Measurements from ENCODE around the gene TMEM54. TPM values are rescaled to one million over a fixed set of nuclear protein-coding genes. Genes with fewer than 3 reads are reported as not detected.

Gene TMEM54, protein sequence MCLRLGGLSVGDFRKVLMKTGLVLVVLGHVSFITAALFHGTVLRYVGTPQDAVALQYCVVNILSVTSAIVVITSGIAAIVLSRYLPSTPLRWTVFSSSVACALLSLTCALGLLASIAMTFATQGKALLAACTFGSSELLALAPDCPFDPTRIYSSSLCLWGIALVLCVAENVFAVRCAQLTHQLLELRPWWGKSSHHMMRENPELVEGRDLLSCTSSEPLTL
- 0.66 and 1.5 TPM in 2 replicates for total RNA-seq

GRCh38 chr1:32900956-32901822, at the start of gene TMEM54:
TSS of gene TMEM54 (minus strand) at chr1:32901389. CDS start at chr1:32901238, 151 bp downstream.
- no peak for DNase-seq (ENCODE audit: low spot score)
- Mint-ChIP-seq H3K4me3 (ENCODE audit: low read depth) (peak within 1 kb of the TSS; percentile 71), H3K9me3 (no peaks in the 10 kb centered on the region), H3K4me1 (ENCODE audit: low read depth) (no peaks in the 10 kb centered on the region), H3K27ac (no peak within 1 kb of the TSS), H3K36me3 (ENCODE audit: low read depth) (no peaks in the 10 kb centered on the region), H3K27me3 (ENCODE audit: low read depth) (peaks cover 53% of the 10 kb centered on the region)
- intact Hi-C loops (cut with micrococcal nuclease), result no loop called here

GRCh38 chr1:32949519-32949918, 48.3 kb upstream of the TMEM54 start:
- Mint-ChIP-seq H3K27me3 (ENCODE audit: low read depth) (no peaks in the 10 kb centered on the region), H3K27ac (no peak overlapping the region), H3K4me1 (ENCODE audit: low read depth) (peaks cover 33% of the 10 kb centered on the region), H3K36me3 (ENCODE audit: low read depth) (peaks cover 55% of the 10 kb centered on the region), H3K4me3 (ENCODE audit: low read depth) (no peak overlapping the region), H3K9me3 (no peaks in the 10 kb centered on the region)
- no peak for DNase-seq (ENCODE audit: low spot score)
- intact Hi-C loops (cut with micrococcal nuclease), result no loop called here

DNA sequence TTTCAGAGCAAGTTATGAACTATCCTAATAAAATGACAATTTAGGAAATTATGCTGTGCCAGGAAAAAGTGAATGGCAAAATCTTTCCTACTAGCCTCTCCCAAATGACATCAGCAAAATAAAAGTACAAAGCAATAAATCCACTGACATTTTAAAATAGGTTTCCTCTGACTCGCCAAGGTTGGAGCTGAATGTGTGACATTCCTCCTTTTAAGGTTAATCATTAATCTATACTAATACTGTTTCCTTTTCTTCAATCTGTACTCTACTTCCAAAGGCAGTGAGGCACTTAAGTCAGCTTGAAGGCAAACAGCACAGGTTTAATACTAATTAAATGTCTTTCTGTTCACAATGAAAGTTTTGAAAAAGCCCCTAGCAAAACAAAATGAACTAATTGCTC, 47.7 kb upstream of the TMEM54 start:
- H3K4me1 Mint-ChIP-seq (ENCODE audit: low read depth), result peaks cover 35% of the 10 kb centered on the region
- H3K36me3 Mint-ChIP-seq (ENCODE audit: low read depth), result peaks cover 61% of the 10 kb centered on the region
- H3K27ac Mint-ChIP-seq, result no peak overlapping the region
- no peak for DNase-seq (ENCODE audit: low spot score)
- no peaks in the 10 kb centered on the region for H3K9me3 Mint-ChIP-seq
- no peaks in the 10 kb centered on the region for H3K27me3 Mint-ChIP-seq (ENCODE audit: low read depth)
- no peak overlapping the region for H3K4me3 Mint-ChIP-seq (ENCODE audit: low read depth)
- intact Hi-C loops (cut with micrococcal nuclease), result no loop called here

DNA sequence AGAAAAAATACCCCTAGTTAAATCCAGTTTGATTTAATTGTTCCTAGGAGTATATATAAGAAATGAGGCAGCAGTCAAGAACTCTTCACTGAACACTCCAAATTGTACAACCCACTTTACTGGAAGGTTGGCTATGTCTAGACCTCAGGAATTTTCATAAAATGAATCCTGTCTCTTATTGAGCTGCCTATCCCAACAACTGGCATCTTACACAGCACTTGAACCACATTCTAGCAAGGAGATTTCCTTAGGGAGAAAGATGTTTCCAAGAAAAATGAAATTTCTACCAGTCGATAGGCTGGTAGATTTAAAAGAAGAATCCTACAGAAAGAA, 47.2 kb upstream of the TMEM54 start:
- no peaks in the 10 kb centered on the region for H3K9me3 Mint-ChIP-seq
- no peak for DNase-seq (ENCODE audit: low spot score)
- intact Hi-C loops (cut with micrococcal nuclease), result no loop called here
- H3K27me3 Mint-ChIP-seq (ENCODE audit: low read depth), result no peaks in the 10 kb centered on the region
- H3K36me3 Mint-ChIP-seq (ENCODE audit: low read depth), result peaks cover 63% of the 10 kb centered on the region
- H3K4me3 Mint-ChIP-seq (ENCODE audit: low read depth), result no peak overlapping the region
- peaks cover 33% of the 10 kb centered on the region for H3K4me1 Mint-ChIP-seq (ENCODE audit: low read depth)
- no peak overlapping the region for H3K27ac Mint-ChIP-seq

GRCh38 chr1:32947669-32948389, 46.6 kb upstream of the TMEM54 start:
- Mint-ChIP-seq H3K27me3 (ENCODE audit: low read depth) (no peaks in the 10 kb centered on the region), H3K36me3 (ENCODE audit: low read depth) (peaks cover 64% of the 10 kb centered on the region), H3K4me1 (ENCODE audit: low read depth) (peaks cover 30% of the 10 kb centered on the region), H3K9me3 (no peaks in the 10 kb centered on the region), H3K4me3 (ENCODE audit: low read depth) (no peak overlapping the region), H3K27ac (no peak overlapping the region)
- intact Hi-C loops (cut with micrococcal nuclease), result no loop called here
- DNase-seq (ENCODE audit: low spot score), result no peak

DNA sequence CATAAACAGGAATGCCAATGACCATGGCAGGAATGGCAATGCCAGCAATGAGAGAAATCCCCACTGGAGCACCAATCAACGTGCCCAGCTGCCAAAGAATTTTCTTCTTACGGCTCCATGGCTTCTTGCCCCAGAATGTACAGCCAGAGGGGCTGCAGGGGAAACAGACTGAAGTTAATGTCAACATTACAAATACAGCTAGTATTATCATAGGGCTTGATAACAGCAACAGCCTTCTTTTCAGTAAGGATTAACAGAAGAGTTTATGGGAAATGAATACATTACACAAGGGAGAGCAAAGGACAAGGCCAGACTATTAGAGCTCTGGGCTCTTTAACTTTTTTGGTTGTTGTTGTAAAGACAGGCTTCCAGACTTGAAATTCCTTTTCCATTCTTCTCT, 45.2 kb upstream of the TMEM54 start:
- DNase-seq (ENCODE audit: low spot score), result no peak
- intact Hi-C loops (cut with micrococcal nuclease), result no loop called here
- Mint-ChIP-seq H3K4me3 (ENCODE audit: low read depth) (no peak overlapping the region), H3K36me3 (ENCODE audit: low read depth) (peaks cover 68% of the 10 kb centered on the region), H3K27me3 (ENCODE audit: low read depth) (no peaks in the 10 kb centered on the region), H3K27ac (no peak overlapping the region), H3K9me3 (no peaks in the 10 kb centered on the region), H3K4me1 (ENCODE audit: low read depth) (peaks cover 30% of the 10 kb centered on the region)

DNA sequence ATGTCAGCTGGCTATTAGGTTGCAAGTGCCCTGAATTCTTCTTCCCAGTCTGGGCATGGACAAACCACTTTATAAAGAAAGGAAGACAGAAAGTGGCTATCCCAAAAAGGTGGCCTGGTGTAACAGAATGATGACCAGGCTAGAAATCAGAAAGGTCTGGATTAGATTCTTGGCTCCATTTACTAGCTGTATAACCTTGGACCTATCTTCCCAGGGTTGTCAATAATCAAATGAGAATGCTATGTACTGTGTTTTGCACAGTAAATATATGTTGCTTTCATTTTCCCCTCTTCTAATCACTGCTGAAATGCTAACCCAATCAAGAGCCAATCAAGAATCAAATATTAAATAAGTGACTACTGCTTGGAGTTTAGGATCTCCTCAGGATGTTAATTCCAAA, 43.0 kb upstream of the TMEM54 start:
- intact Hi-C loops (cut with micrococcal nuclease), result no loop called here
- Mint-ChIP-seq H3K4me1 (ENCODE audit: low read depth) (peaks cover 44% of the 10 kb centered on the region), H3K27me3 (ENCODE audit: low read depth) (no peaks in the 10 kb centered on the region), H3K36me3 (ENCODE audit: low read depth) (peaks cover 80% of the 10 kb centered on the region), H3K9me3 (no peaks in the 10 kb centered on the region), H3K27ac (no peak overlapping the region), H3K4me3 (ENCODE audit: low read depth) (no peak overlapping the region)
- DNase-seq (ENCODE audit: low spot score), result no peak

DNA sequence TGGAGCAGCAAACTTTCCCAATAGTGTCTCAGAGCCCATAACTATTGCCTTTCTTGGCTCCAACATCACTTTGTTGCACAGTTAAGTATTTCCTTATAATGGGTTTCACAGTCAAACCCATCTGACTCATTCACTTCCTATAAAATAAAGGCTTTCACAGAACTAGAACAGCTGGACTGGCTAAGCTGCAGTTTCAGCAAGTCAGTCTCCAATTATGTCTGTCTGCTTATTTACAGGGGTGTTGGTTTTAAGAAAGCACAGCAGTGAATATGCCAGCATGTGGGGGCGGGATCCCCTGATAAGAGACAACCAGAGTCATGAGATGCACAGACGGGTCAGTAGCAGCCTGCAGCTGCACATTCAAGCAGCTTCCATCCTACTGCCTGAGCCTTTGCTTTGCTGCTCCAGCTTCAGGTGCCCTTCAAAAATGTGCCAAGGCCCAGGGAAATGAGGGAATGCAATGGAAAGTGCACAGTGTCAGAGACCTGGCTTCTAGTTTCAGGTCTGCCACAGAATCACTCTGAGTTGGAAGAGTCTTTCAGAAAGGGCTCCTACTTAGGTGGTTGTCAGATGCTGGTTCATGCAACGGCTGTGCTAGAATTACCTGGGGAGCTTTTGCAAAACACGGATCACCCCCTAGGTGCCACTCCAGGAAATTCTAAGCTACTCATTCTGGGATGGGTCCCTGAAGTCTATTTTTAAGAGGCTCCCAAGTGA, 38.6 kb upstream of the TMEM54 start:
- Mint-ChIP-seq H3K27me3 (ENCODE audit: low read depth) (no peaks in the 10 kb centered on the region), H3K4me3 (ENCODE audit: low read depth) (no peak overlapping the region), H3K4me1 (ENCODE audit: low read depth) (peaks cover 43% of the 10 kb centered on the region), H3K27ac (peak overlapping the region; percentile 74), H3K36me3 (ENCODE audit: low read depth) (peaks cover 85% of the 10 kb centered on the region), H3K9me3 (no peaks in the 10 kb centered on the region)
- DNase-seq (ENCODE audit: low spot score), result no peak
- intact Hi-C loops (cut with micrococcal nuclease), result loop anchor here (1.0 to 5.0 kb wide), 2 partner anchors 49 to 97 kb away; partner anchors contain the start of gene AK2

DNA sequence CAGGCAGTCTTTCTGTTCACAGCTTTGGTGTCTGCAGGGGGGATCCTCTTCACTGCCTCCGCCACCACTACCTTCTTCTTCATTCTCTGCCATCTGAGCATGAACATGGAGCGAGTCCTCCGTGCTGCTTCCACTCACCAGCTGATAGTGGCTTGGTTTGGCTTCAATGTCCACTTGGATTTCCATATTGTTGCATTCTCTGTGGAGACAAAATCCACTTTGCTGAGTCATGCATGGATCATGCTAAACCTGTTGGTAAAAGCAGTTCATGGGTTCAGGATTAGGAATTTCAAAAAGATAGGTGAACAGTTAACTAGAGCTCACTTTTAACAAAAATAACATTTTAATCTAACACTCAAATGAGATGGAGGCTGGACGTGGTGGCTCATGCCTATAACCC, 35.9 kb upstream of the TMEM54 start:
- DNase-seq (ENCODE audit: low spot score), result no peak
- Mint-ChIP-seq H3K36me3 (ENCODE audit: low read depth) (peaks cover 77% of the 10 kb centered on the region), H3K9me3 (no peaks in the 10 kb centered on the region), H3K27me3 (ENCODE audit: low read depth) (no peaks in the 10 kb centered on the region), H3K27ac (no peak overlapping the region), H3K4me3 (ENCODE audit: low read depth) (no peak overlapping the region), H3K4me1 (ENCODE audit: low read depth) (peaks cover 42% of the 10 kb centered on the region)
- intact Hi-C loops (cut with micrococcal nuclease), result loop anchor here (5.0 kb wide), 1 partner anchor 100 kb away; the partner anchor contains the start of gene AK2

DNA sequence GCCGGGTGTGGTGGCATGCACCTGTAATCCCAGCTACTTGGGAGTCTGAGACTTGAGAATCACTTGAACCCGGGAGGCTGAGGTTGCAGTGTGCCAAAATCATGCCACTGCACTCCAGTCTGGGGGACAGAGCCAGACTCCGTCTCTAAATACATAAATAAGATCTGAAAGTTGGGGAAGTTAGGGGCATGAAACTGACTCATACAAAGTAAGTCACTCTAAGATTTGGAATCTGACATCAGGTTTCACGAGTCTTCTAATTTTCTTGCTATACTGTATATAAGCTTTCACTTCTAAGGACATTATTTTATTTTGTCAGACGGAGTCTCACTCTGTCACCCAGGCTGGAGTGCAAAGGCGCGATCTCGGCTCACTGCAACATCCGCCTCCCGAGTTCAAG, 33.3 kb upstream of the TMEM54 start:
- peaks cover 59% of the 10 kb centered on the region for H3K36me3 Mint-ChIP-seq (ENCODE audit: low read depth)
- H3K4me3 Mint-ChIP-seq (ENCODE audit: low read depth), result no peak overlapping the region
- intact Hi-C loops (cut with micrococcal nuclease), result loop anchor here (2.0 to 5.0 kb wide), 2 partner anchors 28 to 163 kb away; no protein-coding TSS in a partner anchor
- no peak for DNase-seq (ENCODE audit: low spot score)
- H3K4me1 Mint-ChIP-seq (ENCODE audit: low read depth), result peaks cover 27% of the 10 kb centered on the region
- H3K27me3 Mint-ChIP-seq (ENCODE audit: low read depth), result no peaks in the 10 kb centered on the region
- no peak overlapping the region for H3K27ac Mint-ChIP-seq
- no peaks in the 10 kb centered on the region for H3K9me3 Mint-ChIP-seq

- Mint-ChIP-seq H3K27me3 (ENCODE audit: low read depth) (no peaks in the 10 kb centered on the region), H3K27ac (no peak overlapping the region), H3K9me3 (no peaks in the 10 kb centered on the region), H3K4me1 (ENCODE audit: low read depth) (peaks cover 22% of the 10 kb centered on the region), H3K4me3 (ENCODE audit: low read depth) (no peak overlapping the region), H3K36me3 (ENCODE audit: low read depth) (peaks cover 55% of the 10 kb centered on the region)
- DNase-seq (ENCODE audit: low spot score), result no peak
- intact Hi-C loops (cut with micrococcal nuclease), result loop anchor here (1.0 to 5.0 kb wide), 4 partner anchors 29 to 163 kb away; no protein-coding TSS in a partner anchor
These were observed 32.6 kb upstream of the TMEM54 start for GRCh38 chr1:32933742-32934322.

DNA sequence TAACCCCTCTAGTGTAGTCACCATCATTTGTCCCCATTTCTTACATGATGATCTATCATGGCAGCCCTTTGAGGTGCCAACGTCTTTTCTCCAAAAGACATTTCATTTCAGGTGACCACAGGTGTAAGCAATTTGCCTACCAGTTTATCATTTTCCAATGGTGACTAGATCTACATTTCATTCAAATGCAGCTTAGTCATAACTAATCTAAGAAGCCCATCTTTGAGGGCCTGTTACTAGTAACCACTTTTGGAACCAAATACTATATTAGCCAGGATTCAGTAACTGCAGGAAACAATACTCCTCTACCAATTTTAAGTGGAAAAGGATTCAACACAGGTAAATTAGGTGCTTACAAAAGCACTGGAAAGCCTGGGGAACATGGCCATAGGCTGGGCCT, 30.6 kb upstream of the TMEM54 start:
- H3K4me3 Mint-ChIP-seq (ENCODE audit: low read depth), result no peak overlapping the region
- peaks cover 7% of the 10 kb centered on the region for H3K27me3 Mint-ChIP-seq (ENCODE audit: low read depth)
- intact Hi-C loops (cut with micrococcal nuclease), result loop anchor here (2.0 to 5.0 kb wide), 2 partner anchors 75 to 166 kb away; no protein-coding TSS in a partner anchor
- DNase-seq (ENCODE audit: low spot score), result no peak
- H3K9me3 Mint-ChIP-seq, result no peaks in the 10 kb centered on the region
- H3K4me1 Mint-ChIP-seq (ENCODE audit: low read depth), result peaks cover 11% of the 10 kb centered on the region
- H3K36me3 Mint-ChIP-seq (ENCODE audit: low read depth), result peaks cover 34% of the 10 kb centered on the region
- H3K27ac Mint-ChIP-seq, result no peak overlapping the region
